GM12892 (cell line): ENCODE results near the gene HNRNPK.
A peak's percentile ranks its signal among the peaks of the same experiment; 100 is the strongest.

Source experiments
- DNase-seq: peaks from one replicate; pipeline ENCODE4 v3.0.0; 2011; ENCODE audit not compliant: insufficient read length
- FAIRE-seq: peaks from 2 replicates; lab custom pipeline; 2011; peaks lifted over from hg19 to GRCh38; lab: Jason Lieb, UNC
- POLR2A ChIP-seq: IDR thresholded peaks from 2 replicates; pipeline ENCODE4 v1.6.1; 2011; ENCODE audit warnings: low read depth, low read length, control low read depth
- POLR2AphosphoS5 ChIP-seq: IDR thresholded peaks from 2 replicates; pipeline ENCODE4 v1.6.1; 2011; ENCODE audit warnings: low read depth, low read length, control low read depth
- TAF1 ChIP-seq: IDR thresholded peaks from 2 replicates; pipeline ENCODE4 v1.6.1; 2011; ENCODE audit warnings: low read depth, mild to moderate bottlenecking, control low read depth, low read length, borderline replicate concordance

HNRNPK gene

DNA sequence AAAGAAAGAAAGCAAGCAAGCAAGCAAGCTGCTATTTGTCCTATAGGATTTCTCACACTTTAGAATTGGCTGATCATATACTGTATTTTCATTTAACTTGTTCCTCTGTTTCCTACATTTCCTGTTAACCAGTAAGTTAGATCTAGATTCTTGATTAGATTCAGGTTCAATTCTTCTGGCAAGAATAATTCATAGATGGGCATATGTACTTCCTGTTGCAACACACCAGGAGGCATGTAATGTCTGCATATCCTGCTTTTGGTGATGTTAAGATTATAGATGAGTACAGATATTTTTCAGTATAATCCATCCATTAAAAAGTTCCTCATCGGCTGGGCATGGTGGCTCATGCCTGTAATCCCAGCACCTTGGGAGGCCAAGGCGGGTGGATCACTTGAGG is 48.0 kb downstream of the HNRNPK start:
- no peak for DNase-seq
- TF ChIP-seq POLR2A (no peak), POLR2AphosphoS5 (no peak), TAF1 (no peak)

DNA sequence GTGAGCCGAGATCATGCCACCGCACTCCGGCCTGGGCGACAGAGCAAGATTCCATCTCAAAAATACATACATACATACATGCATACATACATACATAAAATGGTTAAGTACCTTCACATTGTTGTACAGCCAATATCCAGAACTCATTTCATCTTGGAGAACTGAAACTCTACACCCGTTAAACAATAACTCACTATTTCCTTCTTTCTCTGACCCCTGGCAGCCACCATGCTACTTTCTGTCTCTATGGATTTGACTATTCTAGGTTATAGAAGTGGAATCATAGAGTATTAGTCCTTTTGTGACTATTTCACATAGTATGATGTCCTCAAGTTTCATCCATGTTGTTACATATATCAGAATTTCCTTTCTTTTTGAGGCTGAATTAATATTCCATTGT is 49.1 kb downstream of the HNRNPK start:
- TF ChIP-seq TAF1 (no peak), POLR2AphosphoS5 (no peak), POLR2A (no peak)
- no peak for FAIRE-seq
- DNase-seq, result no peak

More for the DNA sequence above, 48.0 kb downstream of the HNRNPK start:
- no peak for FAIRE-seq

DNA sequence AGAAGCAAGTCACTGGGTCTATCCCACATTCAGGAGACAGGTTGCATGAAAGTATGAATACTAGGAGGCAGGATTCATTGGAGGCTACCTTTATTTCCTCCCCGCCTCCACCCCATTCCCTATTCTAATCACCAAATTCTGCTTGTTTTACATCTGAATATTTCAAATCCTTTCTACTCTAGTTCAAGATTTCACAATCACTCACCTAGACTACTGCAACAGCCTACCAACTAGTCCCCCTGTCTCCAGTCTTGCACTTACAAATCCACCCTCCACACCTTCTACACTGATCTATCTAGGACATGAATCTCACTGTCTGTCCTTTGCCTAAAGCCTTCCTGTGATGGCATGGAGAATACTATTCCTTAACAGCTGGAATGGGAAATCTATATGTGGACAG is 52.4 kb downstream of the HNRNPK start:
- no peak for FAIRE-seq
- TF ChIP-seq POLR2AphosphoS5 (no peak), POLR2A (no peak), TAF1 (no peak)
- no peak for DNase-seq

DNA sequence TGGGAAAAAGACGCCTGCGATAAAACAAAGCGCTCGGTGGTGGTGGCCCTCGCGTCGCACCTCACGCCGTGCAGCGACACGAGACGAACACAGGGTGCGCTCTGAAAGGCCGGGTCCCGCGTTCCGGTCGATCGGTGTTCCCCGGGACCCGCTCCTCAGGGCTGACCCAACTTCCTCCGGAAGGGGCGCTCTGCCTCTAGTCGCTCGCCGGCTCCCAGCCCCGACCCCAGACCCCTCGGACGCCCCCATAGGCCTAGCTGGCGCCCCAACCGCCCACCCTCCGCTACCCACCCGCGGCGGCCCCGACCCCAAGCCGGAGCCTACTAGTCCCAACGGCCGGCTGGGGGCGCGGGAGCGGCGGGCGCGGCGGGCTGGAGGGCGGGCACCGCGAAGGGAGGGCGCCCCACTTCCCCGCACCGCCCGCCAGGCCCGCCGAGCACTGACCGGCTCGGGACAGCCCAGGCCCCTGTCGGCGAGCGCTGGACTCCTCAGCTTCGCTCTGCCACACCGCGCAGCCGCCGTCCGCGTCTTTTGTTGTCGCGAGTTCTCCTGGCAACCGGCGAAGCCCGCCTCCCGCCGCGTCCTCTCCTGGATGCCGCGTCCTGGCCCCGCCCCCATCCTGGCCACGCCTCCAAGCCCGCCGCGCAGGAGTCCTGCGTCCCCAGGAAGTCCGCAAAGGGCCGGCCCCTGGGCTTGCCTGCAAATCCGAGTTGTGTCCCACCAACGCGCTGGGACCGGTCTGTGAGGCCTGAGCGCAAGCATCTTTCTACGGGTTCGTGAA is 58.9 kb downstream of the HNRNPK start, which contains the start of gene KIF27:
Gene KIF27, minus strand, starts transcription at position 506 of the 781 bp plus-strand sequence. CDS start 5,841 bp downstream, outside the sequence.
- DNase-seq, result peak; percentile 85
- FAIRE-seq, result peak; percentile 96
- TF ChIP-seq POLR2AphosphoS5, result peak; percentile 88
- TF ChIP-seq TAF1, result peak; percentile 62; the same call in 1 of the 2 replicates
- TF ChIP-seq POLR2A, result peak; percentile 87

DNA sequence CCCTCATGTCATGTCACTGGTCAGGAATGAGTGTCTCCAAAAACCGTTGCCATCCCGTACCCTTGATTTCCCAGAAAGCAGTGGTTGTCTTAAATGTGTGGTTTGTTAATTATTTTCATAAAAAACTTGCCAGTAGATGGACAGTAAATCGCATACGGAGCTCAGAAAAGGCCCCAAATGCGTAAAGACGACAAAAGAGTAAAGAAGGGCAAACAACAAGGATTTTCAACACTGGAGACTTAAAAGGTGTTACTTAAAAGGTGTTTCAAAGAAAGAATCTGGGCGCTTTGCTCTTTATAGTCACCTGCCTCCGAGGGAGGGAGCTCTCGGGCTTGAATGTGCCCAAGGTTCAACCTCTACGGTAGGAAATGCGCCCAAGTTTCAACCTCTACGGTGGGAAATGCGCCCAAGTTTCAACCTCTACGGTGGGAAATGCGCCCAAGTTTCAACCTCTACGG is 59.5 kb downstream of the HNRNPK start:
- peak; percentile 80 for FAIRE-seq

DNA sequence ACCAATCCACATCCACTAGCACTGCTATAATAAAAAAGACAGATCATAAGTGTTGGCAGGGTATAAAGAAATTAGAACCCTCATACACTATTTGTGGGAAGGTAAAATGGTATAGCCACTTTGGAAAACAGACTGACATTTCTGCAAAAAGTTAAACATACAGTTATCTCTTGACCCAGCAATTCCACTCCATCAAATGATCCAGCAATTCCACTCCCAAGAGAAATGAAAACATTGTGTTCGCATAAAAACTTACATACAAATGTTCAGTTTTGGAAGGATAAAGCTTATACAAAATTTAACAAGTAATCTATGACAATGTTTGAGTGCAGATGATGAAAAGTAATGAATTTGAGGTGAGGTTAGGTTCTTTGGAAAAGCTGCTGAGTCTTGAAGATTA is 60.9 kb downstream of the HNRNPK start:
- DNase-seq, result no peak
- FAIRE-seq, result no peak
- TF ChIP-seq TAF1, result no peak
- no peak for TF ChIP-seq POLR2AphosphoS5
- TF ChIP-seq POLR2A, result no peak

More for the DNA sequence above, 59.5 kb downstream of the HNRNPK start:
- peak; percentile 28 for DNase-seq
- no peak for TF ChIP-seq TAF1
- TF ChIP-seq POLR2AphosphoS5, result no peak
- TF ChIP-seq POLR2A, result no peak
